Measurements from ENCODE around the gene CREB3. TPM values are rescaled to one million over a fixed set of nuclear protein-coding genes. Genes with fewer than 3 reads are reported as not detected.

The CREB3 gene
- total and polyA plus RNA-seq, 9 of the 15 experiments (the other 6 are each of a cell fraction or from before 2014, with no cell fraction given): 5.7 to 18.3 (median 14.9) TPM

DNA sequence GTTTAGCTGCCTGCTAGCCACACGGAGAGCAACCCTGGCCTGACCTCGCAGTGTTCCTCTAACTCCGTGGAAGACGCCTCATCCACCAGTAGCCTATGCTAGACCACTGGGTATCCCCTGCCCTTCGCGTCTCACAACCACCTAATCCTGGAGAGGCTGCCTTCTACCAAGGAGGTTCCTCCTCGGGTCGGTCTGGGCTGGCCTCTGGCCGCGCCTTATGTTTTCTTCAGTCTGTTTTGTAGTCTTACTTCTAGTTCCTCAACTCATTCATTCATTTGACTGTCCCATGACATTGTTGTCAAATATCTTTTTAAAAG lies 41.2 kb upstream of the CREB3 start:
- H3K4me3 ChIP-seq: peak overlapping the region; percentile 72
- FAIRE-seq: peak; percentile 11
- H4K20me1 ChIP-seq (replicated peaks; ENCODE audit: control insufficient read depth, insufficient read depth, low read length): no peaks in the 10 kb centered on the region
- peak overlapping the region; percentile 86 for H3K27ac ChIP-seq (ENCODE audit: extremely low read depth, low read depth, low read length)
- TF ChIP-seq ZNF445 (CRISPR knock-in tag; IDR thresholded peaks at IDR 0.05; ENCODE audit: low read depth) (no peak), HMG20B (CRISPR knock-in tag; IDR thresholded peaks at IDR 0.05) (no peak), TEAD2 (tag; IDR thresholded peaks at IDR 0.05) (no peak), ZNF785 (CRISPR knock-in tag; IDR thresholded peaks at IDR 0.05) (no peak), ZNF431 (CRISPR knock-in tag; IDR thresholded peaks at IDR 0.05) (no peak), THRAP3 (IDR thresholded peaks at IDR 0.05; ENCODE audit: borderline replicate concordance) (no peak), TAL1 (IDR thresholded peaks at IDR 0.05) (no peak), WHSC1 (IDR thresholded peaks at IDR 0.05; ENCODE audit: low read length) (no peak)
- TF ChIP-seq, protein P1, sequence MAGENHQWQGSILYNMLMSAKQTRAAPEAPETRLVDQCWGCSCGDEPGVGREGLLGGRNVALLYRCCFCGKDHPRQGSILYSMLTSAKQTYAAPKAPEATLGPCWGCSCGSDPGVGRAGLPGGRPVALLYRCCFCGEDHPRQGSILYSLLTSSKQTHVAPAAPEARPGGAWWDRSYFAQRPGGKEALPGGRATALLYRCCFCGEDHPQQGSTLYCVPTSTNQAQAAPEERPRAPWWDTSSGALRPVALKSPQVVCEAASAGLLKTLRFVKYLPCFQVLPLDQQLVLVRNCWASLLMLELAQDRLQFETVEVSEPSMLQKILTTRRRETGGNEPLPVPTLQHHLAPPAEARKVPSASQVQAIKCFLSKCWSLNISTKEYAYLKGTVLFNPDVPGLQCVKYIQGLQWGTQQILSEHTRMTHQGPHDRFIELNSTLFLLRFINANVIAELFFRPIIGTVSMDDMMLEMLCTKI (IDR thresholded peaks at IDR 0.05; ENCODE audit: partially characterized antibody): no peak
- CTCF ChIA-PET (ENCODE audit: low intra/inter-chr PET ratio): no interaction called here
- H3K9ac ChIP-seq (ENCODE audit: insufficient read depth in 1 of 2, low read depth in 2 of 2, low read length in 2 of 2): peak overlapping the region; percentile 73 to 92
- ATAC-seq: peak; percentile 70; the same call in 2 of the 3 replicates
- POLR2A ChIA-PET: interaction anchor here (0.6 to 1.9 kb wide), 10 partner anchors 12 to 50 kb away, joined by 3 to 10 read pairs (median 4); partner anchors contain the start of genes CREB3 and TLN1
- H3K36me3 ChIP-seq (ENCODE audit: control insufficient read depth, insufficient read depth, low read length): peaks cover 8% of the 10 kb centered on the region; the same call in 2 of the 3 replicates
- 20% methylated on average over 6 of the region's 10 CpGs for WGBS (ENCODE audit: insufficient coverage, low coverage, missing lambda C conversion rate)
- no peaks in the 10 kb centered on the region for H3K9me1 ChIP-seq (ENCODE audit: control insufficient read depth, insufficient read depth, low read length)
- peaks cover 12 to 23% of the 10 kb centered on the region in 2 experiments; a peak in 4 of 5 replicates for H3K4me1 ChIP-seq (replicated peaks in 1 of 2; ENCODE audit: control insufficient read depth in 2 of 2, insufficient read depth in 2 of 2, low read length in 2 of 2)
- no peaks in the 10 kb centered on the region for H3K9me3 ChIP-seq (replicated peaks; ENCODE audit: control insufficient read depth, insufficient read depth, low read depth, low read length)
- in situ Hi-C loops (cut with MboI) (no loop called here), intact Hi-C loops (cut with micrococcal nuclease) (no loop called here)
- peak overlapping the region; percentile 91 for H2AFZ ChIP-seq (ENCODE audit: low read depth, low read length)
- H3K4me2 ChIP-seq (ENCODE audit: insufficient read depth, low read length): peak overlapping the region; percentile 89
- H3K27me3 ChIP-seq (ENCODE audit: control insufficient read depth in 2 of 2, insufficient read depth in 2 of 2, low read length in 2 of 2): no peaks in the 10 kb centered on the region
- H3K79me2 ChIP-seq (ENCODE audit: control insufficient read depth, insufficient read depth, low read length): no peaks in the 10 kb centered on the region
- no peak for DNase-seq (ENCODE audit: extremely low read depth in 1 of 4, low spot score in 3 of 4)
- BruUV-seq (replicated peaks): TSS peak; percentile 76
